HG03571 (cell line): ENCODE results near the gene UBAP2.

Source experiments
- ATAC-seq: cut with Tn5 transposase; IDR thresholded peaks from one replicate; pipeline ENCODE4 v1.9.1; 2021; ENCODE audit not compliant: unreplicated experiment

The UBAP2 gene

GRCh38 chr9:33880211-33881089, 168.2 kb downstream of the UBAP2 start:
- ATAC-seq: no peak

DNA sequence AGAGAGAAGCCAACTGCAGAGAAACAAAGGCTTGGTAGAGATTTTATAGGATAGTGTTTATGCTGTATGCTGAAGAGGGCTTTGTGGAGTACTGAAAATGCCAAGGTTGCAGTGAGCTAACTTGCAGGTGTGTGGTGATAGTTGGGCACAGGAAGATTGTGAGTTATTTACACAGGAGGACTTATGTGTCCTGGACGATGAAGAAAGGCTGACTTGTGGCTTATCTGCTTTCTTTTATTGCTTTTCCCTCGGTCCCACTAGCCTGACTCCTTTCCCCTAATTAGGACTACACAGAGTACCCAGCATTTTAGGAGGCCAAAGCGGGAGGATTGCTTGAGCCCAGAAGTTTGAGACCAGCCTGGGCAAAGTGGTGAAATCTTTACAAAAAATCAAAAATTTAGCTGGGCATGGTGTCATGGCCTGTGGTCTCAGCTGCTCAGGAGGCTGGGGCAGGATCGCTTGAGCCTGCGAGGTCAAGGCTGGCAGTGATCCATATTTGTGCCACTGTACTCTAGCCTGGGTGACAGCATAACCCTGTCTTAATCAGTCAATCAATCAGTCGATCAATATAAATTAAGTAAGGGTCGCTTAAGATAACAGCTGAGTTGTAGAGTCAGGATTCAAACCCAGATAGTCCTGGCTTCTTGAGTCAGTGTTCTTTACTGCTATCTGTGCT, 169.9 kb downstream of the UBAP2 start:
- ATAC-seq: no peak

DNA sequence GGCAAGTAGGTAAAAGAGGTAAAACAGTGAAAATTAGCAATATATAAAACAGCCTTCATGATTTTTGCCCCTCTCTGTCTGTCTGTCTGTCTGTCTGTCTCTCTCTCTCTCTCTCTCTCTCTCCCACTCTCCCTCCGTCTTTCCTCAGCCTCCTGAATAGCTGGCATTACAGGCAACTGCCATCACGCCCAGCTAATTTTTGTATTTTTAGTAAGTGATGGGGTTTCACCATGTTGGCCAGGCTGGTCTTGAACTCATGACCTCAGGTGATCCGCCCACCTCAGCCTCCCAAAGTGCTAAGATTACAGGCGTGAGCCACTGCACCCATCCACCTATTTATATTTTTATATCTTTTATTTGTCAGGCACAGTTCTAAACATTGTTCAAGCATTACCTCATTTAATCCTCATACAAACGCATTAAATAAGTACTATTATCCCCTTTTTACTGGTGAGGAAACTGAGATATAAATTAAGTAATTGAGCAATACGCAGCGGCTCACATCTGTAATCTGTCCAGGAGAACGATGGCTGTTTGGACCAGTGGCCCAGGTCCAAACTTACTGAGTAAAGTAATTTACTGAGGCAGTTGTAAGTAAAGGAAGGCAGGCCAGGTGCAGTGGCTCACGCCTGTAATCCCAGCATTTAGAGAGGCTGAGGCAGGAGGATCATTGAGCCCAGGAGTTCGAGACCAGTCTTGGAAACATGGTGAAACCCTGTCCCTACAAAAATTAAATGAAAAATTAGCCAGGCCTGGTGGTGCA, 170.8 kb downstream of the UBAP2 start:
- no peak for ATAC-seq
